HEK293 (cell line): ENCODE results near the gene SF1.

Experiments used
- CTCF ChIA-PET: fragments of 350-600 bp; formaldehyde crosslinking; extraction: SDS; loops from one replicate; lab custom pipeline; 2021; ENCODE audit warnings: antibody characterized with exemption; lab: Yijun Ruan, JAX
- POLR2A ChIA-PET: fragments of 300-600 bp; formaldehyde crosslinking; extraction: SDS; loops from one replicate; lab custom pipeline; 2020; ENCODE audit warnings: antibody characterized with exemption, inconsistent platforms; lab: Yijun Ruan, JAX
- H3K27ac ChIP-seq: fragments of 200-500 bp; sonication (Bioruptor generic); 2 replicates; pipeline ENCODE4 v1.5.1; 2014; ENCODE audit warnings: low read depth, low read length, control low read depth, inconsistent platforms; ENCODE audit errors: extremely low read depth
- H3K36me3 ChIP-seq, 2 experiments: fragments of 200-500 bp in 1 of 2; sonication (Bioruptor generic) in 1 of 2; 1 replicate in 1 of 2; 2 replicates in 1 of 2; pipeline ENCODE4 v1.5.1; 2014 to 2017; ENCODE audit warnings: inconsistent platforms in 2 of 2, low read length in 2 of 2; ENCODE audit not compliant: control insufficient read depth in 2 of 2, insufficient read depth in 1 of 2
- H3K4me1 ChIP-seq: fragments of 200-500 bp; sonication (Bioruptor generic); 2 replicates; pipeline ENCODE4 v1.5.1; 2014; ENCODE audit warnings: mild to moderate bottlenecking, low read length, inconsistent platforms; ENCODE audit not compliant: control insufficient read depth, insufficient read depth
- H3K4me3 ChIP-seq: 2 replicates; pipeline ENCODE4 v1.5.1; 2011; ENCODE audit warnings: low read depth, mild to moderate bottlenecking, control low read depth, low read length, moderate library complexity
- H3K9me3 ChIP-seq: fragments of 200-500 bp; sonication (Bioruptor generic); 2 replicates; pipeline ENCODE4 v1.5.1; 2014; ENCODE audit warnings: low read depth, low read length, inconsistent platforms; ENCODE audit not compliant: control insufficient read depth, insufficient read depth
- KLF16 ChIP-seq: fragments of 450-650 bp; formaldehyde crosslinking; IDR thresholded peaks from 2 replicates; pipeline ENCODE4 v1.5.1; 2017; ENCODE audit warnings: missing biosample characterization, missing genetic modification characterization
- MYNN ChIP-seq: fragments of 450-650 bp; formaldehyde crosslinking; IDR thresholded peaks from 2 replicates; pipeline ENCODE4 v1.5.1; 2016; ENCODE audit warnings: missing biosample characterization, missing genetic modification characterization, borderline replicate concordance
- ZBTB17 ChIP-seq: fragments of 450-650 bp; formaldehyde crosslinking; IDR thresholded peaks from 2 replicates; pipeline ENCODE4 v1.5.1; 2016; ENCODE audit warnings: missing biosample characterization, missing genetic modification characterization
- ZFHX2 ChIP-seq: fragments of 450-650 bp; formaldehyde crosslinking; conservative IDR thresholded peaks from 2 replicates; pipeline ENCODE4 v1.5.1; 2016; ENCODE audit warnings: missing biosample characterization, missing genetic modification characterization
- ZFP69B ChIP-seq: fragments of 450-650 bp; formaldehyde crosslinking; IDR thresholded peaks from 2 replicates; pipeline ENCODE4 v1.5.1; 2016; ENCODE audit warnings: missing biosample characterization, missing genetic modification characterization
- ZNF10 ChIP-seq: fragments of 450-650 bp; formaldehyde crosslinking; IDR thresholded peaks from 2 replicates; pipeline ENCODE4 v1.5.1; 2017; ENCODE audit warnings: missing biosample characterization, missing genetic modification characterization
- ZNF311 ChIP-seq: fragments of 450-650 bp; formaldehyde crosslinking; IDR thresholded peaks from 2 replicates; pipeline ENCODE4 v1.5.1; 2017; ENCODE audit warnings: missing biosample characterization, missing genetic modification characterization, borderline replicate concordance
- ZNF341 ChIP-seq: fragments of 450-650 bp; formaldehyde crosslinking; IDR thresholded peaks from 2 replicates; pipeline ENCODE4; 2016; ENCODE audit warnings: low read depth, missing biosample characterization, missing genetic modification characterization
- ZNF514 ChIP-seq: fragments of 450-650 bp; formaldehyde crosslinking; IDR thresholded peaks from 2 replicates; pipeline ENCODE4 v1.5.1; 2016; ENCODE audit warnings: missing biosample characterization, missing genetic modification characterization
- ZNF548 ChIP-seq: fragments of 450-650 bp; formaldehyde crosslinking; IDR thresholded peaks from 2 replicates; pipeline ENCODE4 v1.5.1; 2016; ENCODE audit warnings: missing biosample characterization, missing genetic modification characterization
- ZNF558 ChIP-seq: fragments of 450-650 bp; formaldehyde crosslinking; IDR thresholded peaks from 2 replicates; pipeline ENCODE4 v1.5.1; 2016; ENCODE audit warnings: missing biosample characterization, missing genetic modification characterization
- ZNF571 ChIP-seq: fragments of 450-650 bp; formaldehyde crosslinking; IDR thresholded peaks from 2 replicates; pipeline ENCODE4 v1.5.0; 2017; ENCODE audit warnings: missing biosample characterization, missing genetic modification characterization
- ZNF600 ChIP-seq: fragments of 450-650 bp; formaldehyde crosslinking; IDR thresholded peaks from 2 replicates; pipeline ENCODE4 v1.5.1; 2016; ENCODE audit warnings: missing biosample characterization, missing genetic modification characterization
- TF ChIP-seq, protein P1 (sequence below): fragments of 450-650 bp; formaldehyde crosslinking; IDR thresholded peaks from 2 replicates; pipeline ENCODE4 v1.5.1; 2017; ENCODE audit warnings: missing biosample characterization, missing genetic modification characterization
- TF ChIP-seq, protein P2 (sequence below): fragments of 450-650 bp; formaldehyde crosslinking; IDR thresholded peaks from 2 replicates; pipeline ENCODE4 v1.5.1; 2016; ENCODE audit warnings: missing biosample characterization, missing genetic modification characterization
- TF ChIP-seq, protein P3 (sequence below): fragments of 450-650 bp; formaldehyde crosslinking; IDR thresholded peaks from 2 replicates; pipeline ENCODE4 v1.5.1; 2016; ENCODE audit warnings: missing biosample characterization, missing genetic modification characterization
- TF ChIP-seq, protein P4 (sequence below): fragments of 450-650 bp; formaldehyde crosslinking; IDR thresholded peaks from 2 replicates; pipeline ENCODE4 v1.5.1; 2016; ENCODE audit warnings: missing biosample characterization, missing genetic modification characterization, low read depth

Gene SF1

DNA sequence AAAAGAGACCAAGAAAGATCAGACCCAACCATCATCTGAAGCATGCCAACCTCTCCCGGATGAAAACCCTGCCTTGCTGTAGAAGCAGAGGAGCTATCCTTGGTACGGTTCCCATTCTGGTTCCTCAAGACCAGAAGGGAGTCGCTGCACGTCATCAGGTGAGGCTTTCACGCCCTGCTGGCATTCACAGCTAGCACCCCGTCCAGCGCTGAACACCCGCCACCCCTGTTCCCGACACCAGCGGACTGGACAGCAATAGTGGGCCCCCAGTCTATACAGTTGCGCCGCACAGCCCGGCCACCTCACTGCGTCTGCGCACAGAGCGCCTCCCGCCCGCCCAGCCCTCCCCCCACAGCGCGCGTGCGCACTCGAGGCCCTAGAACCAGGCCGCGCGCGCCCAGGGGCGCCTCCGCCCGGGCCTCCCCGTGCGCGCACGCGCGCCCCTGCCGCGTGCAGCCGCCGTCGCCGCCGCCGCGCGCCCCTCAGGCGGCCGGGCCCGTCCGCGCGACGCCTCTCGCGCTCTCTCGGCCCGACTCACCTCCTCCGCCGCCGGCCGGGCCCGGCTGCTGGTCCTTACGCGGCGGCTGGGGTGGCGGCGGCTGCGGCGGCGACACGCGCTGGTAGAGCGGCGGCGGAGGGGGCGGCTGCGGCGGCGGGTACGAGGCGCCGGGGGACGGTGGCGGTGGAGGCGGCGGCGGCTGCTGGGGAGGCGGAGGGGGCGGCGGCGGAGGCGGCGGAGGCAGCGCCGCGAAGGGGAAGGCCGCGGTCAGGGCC is 706 bp downstream of the SF1 start (continued):
- TF ChIP-seq, protein P1, sequence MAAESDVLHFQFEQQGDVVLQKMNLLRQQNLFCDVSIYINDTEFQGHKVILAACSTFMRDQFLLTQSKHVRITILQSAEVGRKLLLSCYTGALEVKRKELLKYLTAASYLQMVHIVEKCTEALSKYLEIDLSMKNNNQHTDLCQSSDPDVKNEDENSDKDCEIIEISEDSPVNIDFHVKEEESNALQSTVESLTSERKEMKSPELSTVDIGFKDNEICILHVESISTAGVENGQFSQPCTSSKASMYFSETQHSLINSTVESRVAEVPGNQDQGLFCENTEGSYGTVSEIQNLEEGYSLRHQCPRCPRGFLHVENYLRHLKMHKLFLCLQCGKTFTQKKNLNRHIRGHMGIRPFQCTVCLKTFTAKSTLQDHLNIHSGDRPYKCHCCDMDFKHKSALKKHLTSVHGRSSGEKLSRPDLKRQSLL (tag by site-specific recombination) = no peak
- TF ChIP-seq, protein P2, sequence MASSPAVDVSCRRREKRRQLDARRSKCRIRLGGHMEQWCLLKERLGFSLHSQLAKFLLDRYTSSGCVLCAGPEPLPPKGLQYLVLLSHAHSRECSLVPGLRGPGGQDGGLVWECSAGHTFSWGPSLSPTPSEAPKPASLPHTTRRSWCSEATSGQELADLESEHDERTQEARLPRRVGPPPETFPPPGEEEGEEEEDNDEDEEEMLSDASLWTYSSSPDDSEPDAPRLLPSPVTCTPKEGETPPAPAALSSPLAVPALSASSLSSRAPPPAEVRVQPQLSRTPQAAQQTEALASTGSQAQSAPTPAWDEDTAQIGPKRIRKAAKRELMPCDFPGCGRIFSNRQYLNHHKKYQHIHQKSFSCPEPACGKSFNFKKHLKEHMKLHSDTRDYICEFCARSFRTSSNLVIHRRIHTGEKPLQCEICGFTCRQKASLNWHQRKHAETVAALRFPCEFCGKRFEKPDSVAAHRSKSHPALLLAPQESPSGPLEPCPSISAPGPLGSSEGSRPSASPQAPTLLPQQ (tag by site-specific recombination) = peak; percentile 89
- TF ChIP-seq ZNF341 (no peak), ZNF600 (tag by site-specific recombination) (no peak), MYNN (tag by site-specific recombination) (no peak), ZNF311 (tag by site-specific recombination) (no peak), ZNF10 (no peak), ZNF558 (no peak), ZNF514 (tag by site-specific recombination) (no peak), KLF16 (tag by site-specific recombination) (0 out of 2 replicates have a peak, but pooled peaks have one; percentile 25), ZFP69B (peak; percentile 84), ZNF571 (tag by site-specific recombination) (no peak), ZFHX2 (tag by site-specific recombination) (no peak), ZNF548 (tag by site-specific recombination) (no peak)
- TF ChIP-seq, protein P3, sequence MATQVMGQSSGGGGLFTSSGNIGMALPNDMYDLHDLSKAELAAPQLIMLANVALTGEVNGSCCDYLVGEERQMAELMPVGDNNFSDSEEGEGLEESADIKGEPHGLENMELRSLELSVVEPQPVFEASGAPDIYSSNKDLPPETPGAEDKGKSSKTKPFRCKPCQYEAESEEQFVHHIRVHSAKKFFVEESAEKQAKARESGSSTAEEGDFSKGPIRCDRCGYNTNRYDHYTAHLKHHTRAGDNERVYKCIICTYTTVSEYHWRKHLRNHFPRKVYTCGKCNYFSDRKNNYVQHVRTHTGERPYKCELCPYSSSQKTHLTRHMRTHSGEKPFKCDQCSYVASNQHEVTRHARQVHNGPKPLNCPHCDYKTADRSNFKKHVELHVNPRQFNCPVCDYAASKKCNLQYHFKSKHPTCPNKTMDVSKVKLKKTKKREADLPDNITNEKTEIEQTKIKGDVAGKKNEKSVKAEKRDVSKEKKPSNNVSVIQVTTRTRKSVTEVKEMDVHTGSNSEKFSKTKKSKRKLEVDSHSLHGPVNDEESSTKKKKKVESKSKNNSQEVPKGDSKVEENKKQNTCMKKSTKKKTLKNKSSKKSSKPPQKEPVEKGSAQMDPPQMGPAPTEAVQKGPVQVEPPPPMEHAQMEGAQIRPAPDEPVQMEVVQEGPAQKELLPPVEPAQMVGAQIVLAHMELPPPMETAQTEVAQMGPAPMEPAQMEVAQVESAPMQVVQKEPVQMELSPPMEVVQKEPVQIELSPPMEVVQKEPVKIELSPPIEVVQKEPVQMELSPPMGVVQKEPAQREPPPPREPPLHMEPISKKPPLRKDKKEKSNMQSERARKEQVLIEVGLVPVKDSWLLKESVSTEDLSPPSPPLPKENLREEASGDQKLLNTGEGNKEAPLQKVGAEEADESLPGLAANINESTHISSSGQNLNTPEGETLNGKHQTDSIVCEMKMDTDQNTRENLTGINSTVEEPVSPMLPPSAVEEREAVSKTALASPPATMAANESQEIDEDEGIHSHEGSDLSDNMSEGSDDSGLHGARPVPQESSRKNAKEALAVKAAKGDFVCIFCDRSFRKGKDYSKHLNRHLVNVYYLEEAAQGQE (tag by site-specific recombination) = peak; percentile 96

DNA sequence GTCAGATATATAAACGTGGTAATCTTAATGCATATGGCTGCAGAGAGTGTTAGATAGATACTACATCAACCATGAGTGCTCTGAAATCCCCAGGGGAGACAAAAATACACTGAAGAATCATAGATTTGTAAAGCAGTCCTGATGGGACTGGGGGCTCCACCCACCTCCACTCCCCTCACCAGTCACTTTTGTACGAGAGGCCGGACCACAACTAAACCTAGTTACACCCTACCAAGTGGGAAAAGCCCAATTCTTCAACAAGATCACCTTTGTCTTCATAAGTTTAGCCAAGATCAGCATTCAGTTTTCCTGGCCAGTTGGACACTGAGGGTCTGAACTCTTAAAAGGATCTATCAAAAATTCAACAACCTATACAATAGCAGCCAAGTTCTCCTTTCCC is 1.5 kb downstream of the SF1 start:
- H3K4me1 ChIP-seq = no peaks in the 10 kb centered on the region
- ChIA-PET POLR2A (interaction anchor here (0.6 to 2.0 kb wide), 3 partner anchors 13 to 369 kb away, joined by 3 to 16 read pairs (median 6); partner anchors contain the start of gene PYGM), CTCF (interaction anchor here (0.6 to 2.8 kb wide), 4 partner anchors 9 to 54 kb away, joined by 3 to 13 read pairs (median 5); partner anchors contain the start of gene RASGRP2)
- peaks cover 37 to 61% of the 10 kb centered on the region in 2 experiments for H3K36me3 ChIP-seq
- TF ChIP-seq, protein P4, sequence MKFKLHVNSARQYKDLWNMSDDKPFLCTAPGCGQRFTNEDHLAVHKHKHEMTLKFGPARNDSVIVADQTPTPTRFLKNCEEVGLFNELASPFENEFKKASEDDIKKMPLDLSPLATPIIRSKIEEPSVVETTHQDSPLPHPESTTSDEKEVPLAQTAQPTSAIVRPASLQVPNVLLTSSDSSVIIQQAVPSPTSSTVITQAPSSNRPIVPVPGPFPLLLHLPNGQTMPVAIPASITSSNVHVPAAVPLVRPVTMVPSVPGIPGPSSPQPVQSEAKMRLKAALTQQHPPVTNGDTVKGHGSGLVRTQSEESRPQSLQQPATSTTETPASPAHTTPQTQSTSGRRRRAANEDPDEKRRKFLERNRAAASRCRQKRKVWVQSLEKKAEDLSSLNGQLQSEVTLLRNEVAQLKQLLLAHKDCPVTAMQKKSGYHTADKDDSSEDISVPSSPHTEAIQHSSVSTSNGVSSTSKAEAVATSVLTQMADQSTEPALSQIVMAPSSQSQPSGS (tag by site-specific recombination) = no peak
- TF ChIP-seq ZBTB17 (tag by site-specific recombination) = 0 out of 2 replicates have a peak, but pooled peaks have one; percentile 23
- no peak overlapping the region for H3K27ac ChIP-seq
- H3K9me3 ChIP-seq = no peaks in the 10 kb centered on the region
- peak overlapping the region; percentile 96 for H3K4me3 ChIP-seq
